Skin of body (tissue), 2 donors: ENCODE measurements around the gene TMIGD1. TPM values are rescaled to one million over a fixed set of nuclear protein-coding genes. Genes with fewer than 3 reads are reported as not detected.

Source experiments
- DNase-seq: peaks from one replicate; lab custom pipeline; 2025; lab: John Stamatoyannopoulos, UW
- total RNA-seq: library from RNA; depleted of rRNA; stranded (reverse); fragments of >200 nt; gene quantifications from one replicate; pipeline ENCODE4 v1.2.3, GENCODE V29; 2014

Gene TMIGD1
- total RNA-seq: not detected

- no peak for DNase-seq
These were observed at the start of gene TMIGD1 for GRCh38 chr17:30333503-30334360. Gene TMIGD1, minus strand, starts transcription at chr17:30334057. Its CDS starts 1,924 bp downstream, at chr17:30332133.

- DNase-seq: no peak
These were observed 48.5 kb upstream of the TMIGD1 start for GRCh38 chr17:30382345-30382744.

- no peak for DNase-seq
These were observed 47.4 kb upstream of the TMIGD1 start for GRCh38 chr17:30381340-30381659.

GRCh38 chr17:30380643-30381339, 46.9 kb upstream of the TMIGD1 start:
- DNase-seq: no peak

GRCh38 chr17:30379903-30380381, 46.1 kb upstream of the TMIGD1 start:
- peak; percentile 1 for DNase-seq

- no peak for DNase-seq
These were observed 45.5 kb upstream of the TMIGD1 start for GRCh38 chr17:30379303-30379902.

GRCh38 chr17:30378825-30379302, 45.0 kb upstream of the TMIGD1 start, which contains the start of gene CPD:
Gene CPD, plus strand, starts transcription at chr17:30378927. Its CDS starts 54 bp downstream, at chr17:30378981.
- DNase-seq: peak; percentile 93

GRCh38 chr17:30378241-30378824, 44.5 kb upstream of the TMIGD1 start:
- no peak for DNase-seq

- no peak for DNase-seq
These were observed 43.9 kb upstream of the TMIGD1 start for GRCh38 chr17:30377574-30378240.

- peak; percentile 34 for DNase-seq
These were observed 43.0 kb upstream of the TMIGD1 start for GRCh38 chr17:30376621-30377452.

- DNase-seq: no peak
These were observed 41.8 kb upstream of the TMIGD1 start for GRCh38 chr17:30375661-30376060.

GRCh38 chr17:30372755-30373154, 38.9 kb upstream of the TMIGD1 start:
- no peak for DNase-seq

- DNase-seq: no peak
These were observed 36.1 kb upstream of the TMIGD1 start for GRCh38 chr17:30369995-30370394.

- DNase-seq: no peak
These were observed 35.3 kb upstream of the TMIGD1 start for GRCh38 chr17:30368912-30369720.

GRCh38 chr17:30366536-30366935, 32.7 kb upstream of the TMIGD1 start:
- DNase-seq: no peak

GRCh38 chr17:30363715-30364202, 29.9 kb upstream of the TMIGD1 start:
- DNase-seq: no peak

GRCh38 chr17:30361766-30362279, 28.0 kb upstream of the TMIGD1 start:
- DNase-seq: no peak

- DNase-seq: no peak
These were observed 26.4 kb upstream of the TMIGD1 start for GRCh38 chr17:30360086-30360808.
